Measurements from ENCODE around the gene TMEM219.
"Not testable (repeated sequence)": the region's sequence is repeated elsewhere in the genome, so short reads cannot be mapped to it uniquely, and the experiment has no call there.

The TMEM219 gene

DNA sequence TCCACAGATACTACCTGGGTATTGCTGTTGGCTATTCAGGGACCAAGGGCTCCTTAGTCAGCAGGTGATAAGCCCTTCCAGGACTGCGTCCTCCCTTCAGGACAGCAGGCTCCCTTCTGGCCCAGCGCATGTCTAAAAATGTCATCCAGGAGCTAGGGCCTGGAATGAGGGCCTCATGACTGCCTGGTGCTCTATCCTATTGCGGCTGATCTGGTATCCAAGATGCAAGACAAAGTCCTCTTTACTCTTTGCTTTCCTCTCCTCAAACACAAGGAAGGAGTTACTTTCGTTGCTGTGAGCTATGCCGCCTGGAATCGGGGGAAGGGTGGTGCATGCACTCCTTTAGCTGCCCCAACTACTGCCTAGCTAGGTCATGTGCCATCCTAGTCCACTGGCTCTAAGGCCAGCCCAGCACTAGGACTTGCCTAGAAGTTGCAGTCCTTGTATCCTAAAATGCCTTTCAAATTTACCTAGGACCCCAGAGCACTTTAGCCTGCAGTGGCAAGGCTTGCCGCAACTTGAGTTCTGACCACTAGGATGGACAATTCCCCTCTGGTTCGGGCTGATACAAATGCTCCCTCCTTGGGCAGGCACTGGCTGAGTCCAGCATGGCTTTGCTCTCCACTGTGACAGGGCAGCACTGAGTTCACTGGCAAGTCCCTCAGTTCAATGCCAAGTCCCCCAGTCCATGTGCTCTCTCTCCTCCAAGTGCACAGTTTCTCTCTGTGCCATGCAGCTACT lies 10.1 kb upstream of the TMEM219 start:
- no peak for DNase-seq (ENCODE audit: low read depth)

DNA sequence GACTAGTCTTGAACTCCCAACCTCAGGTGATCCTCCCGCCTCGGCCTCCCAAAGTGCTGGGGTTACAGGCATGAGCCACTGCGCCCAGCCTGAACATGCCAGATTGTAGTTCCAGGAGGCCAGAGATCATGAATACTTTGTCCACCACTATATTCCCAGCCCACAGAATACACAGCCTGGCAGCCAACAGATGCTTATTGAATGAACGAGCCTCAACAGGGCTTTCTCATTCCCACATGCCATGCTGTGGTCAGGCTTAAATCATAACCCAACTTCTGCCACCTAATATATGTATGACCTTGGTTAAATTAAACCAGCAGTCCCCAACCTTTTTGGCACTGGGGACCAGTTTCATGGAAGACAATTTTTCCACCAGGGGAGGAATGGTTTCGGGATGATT lies 3.1 kb upstream of the TMEM219 start:
- no peak for DNase-seq (ENCODE audit: low read depth)

GRCh38 chr16:29959293-29959692 lies 2.6 kb upstream of the TMEM219 start:
- no peak for DNase-seq (ENCODE audit: low read depth)

- DNase-seq (ENCODE audit: low read depth): not testable (repeated sequence)
These were observed 2.1 kb upstream of the TMEM219 start for GRCh38 chr16:29959821-29960220.

DNA sequence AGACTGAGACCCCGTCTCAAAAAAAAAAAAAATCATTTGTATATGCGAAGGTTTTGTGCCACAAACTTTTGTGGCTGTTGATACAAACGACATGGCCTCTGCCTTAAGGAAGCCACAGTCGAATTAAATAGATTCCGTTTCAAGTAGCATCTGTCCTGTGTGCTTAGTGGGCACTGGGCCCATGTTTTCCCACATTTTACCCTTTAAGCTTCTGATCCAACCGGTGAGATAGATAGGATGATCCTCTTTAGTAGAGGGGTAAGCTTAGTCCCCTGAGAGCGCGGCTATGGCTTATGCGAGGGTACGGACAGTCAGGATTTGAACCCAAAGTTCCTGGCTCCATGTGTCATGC lies 776 bp upstream of the TMEM219 start:
- DNase-seq (ENCODE audit: low read depth): no peak

DNA sequence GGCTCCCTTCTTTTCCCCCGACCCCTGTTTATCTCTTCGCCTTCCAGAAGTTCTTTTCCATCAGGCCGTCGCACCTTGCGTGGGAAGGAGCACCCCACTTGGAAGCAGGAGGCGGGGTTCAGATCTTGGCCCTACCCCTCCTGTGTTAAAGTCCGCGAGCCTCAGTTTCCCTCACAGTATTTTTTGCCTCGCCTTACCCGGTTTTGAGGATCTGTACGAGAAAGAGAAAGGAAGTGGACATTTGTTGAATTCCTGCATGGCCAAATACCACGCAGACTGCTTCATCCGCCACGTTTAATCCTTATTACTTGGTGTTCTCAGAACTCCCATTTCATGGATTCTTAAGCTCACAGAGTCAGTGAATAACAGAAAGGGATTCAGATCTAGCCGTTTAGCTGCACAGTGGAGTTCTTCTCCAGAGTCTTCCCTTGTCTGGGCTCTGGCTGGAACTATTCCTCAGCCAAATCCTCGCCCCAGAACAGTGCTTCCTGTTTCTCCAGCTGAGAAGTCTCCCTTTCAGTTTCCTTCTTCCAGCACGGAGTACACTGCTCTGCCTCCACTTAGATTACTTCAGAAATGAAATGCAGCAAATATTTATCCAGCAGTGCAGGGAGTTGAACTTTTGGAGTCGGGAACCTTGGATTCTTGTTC lies 590 bp downstream of the TMEM219 start:
- DNase-seq (ENCODE audit: low read depth): no peak

GRCh38 chr16:29963021-29963743 lies 1.3 kb downstream of the TMEM219 start:
- no peak for DNase-seq (ENCODE audit: low read depth)

GRCh38 chr16:29968205-29968604 lies 6.3 kb downstream of the TMEM219 start:
- no peak for DNase-seq (ENCODE audit: low read depth)

DNA sequence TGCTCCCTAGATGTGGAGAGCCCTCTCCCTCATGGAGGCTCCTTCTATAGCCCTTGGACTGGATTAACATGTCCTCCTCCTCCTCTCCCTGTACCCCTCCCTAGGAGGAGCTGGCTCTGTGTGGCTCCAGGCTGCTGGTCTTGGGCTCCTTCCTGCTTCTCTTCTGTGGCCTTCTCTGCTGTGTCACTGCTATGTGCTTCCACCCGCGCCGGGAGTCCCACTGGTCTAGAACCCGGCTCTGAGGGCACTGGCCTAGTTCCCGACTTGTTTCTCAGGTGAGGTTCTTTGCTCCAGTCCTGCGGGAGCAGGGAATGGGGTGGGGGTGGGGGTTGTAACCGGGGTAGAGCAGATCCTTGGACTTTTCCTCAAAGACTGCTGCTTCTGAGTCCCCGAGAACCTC lies 9.4 kb downstream of the TMEM219 start:
- DNase-seq (ENCODE audit: low read depth): no peak

GRCh38 chr16:29972500-29972899 lies 10.6 kb downstream of the TMEM219 start:
- DNase-seq (ENCODE audit: low read depth): no peak

- no peak for DNase-seq (ENCODE audit: low read depth)
These were observed 11.1 kb downstream of the TMEM219 start for GRCh38 chr16:29972992-29973383.

- DNase-seq (ENCODE audit: low read depth): peak; percentile 95
These were observed 11.7 kb downstream of the TMEM219 start, which contains the start of gene TAOK2 for GRCh38 chr16:29973384-29974246. TAOK2 (plus strand) TSS chr16:29973868; CDS start chr16:29977773, 3,905 bp downstream.

- DNase-seq (ENCODE audit: low read depth): no peak
These were observed 12.6 kb downstream of the TMEM219 start for GRCh38 chr16:29974291-29975133.

- no peak for DNase-seq (ENCODE audit: low read depth)
These were observed 13.3 kb downstream of the TMEM219 start for GRCh38 chr16:29975134-29975538.

- DNase-seq (ENCODE audit: low read depth): no peak
These were observed 14.1 kb downstream of the TMEM219 start for GRCh38 chr16:29975811-29976511.

DNA sequence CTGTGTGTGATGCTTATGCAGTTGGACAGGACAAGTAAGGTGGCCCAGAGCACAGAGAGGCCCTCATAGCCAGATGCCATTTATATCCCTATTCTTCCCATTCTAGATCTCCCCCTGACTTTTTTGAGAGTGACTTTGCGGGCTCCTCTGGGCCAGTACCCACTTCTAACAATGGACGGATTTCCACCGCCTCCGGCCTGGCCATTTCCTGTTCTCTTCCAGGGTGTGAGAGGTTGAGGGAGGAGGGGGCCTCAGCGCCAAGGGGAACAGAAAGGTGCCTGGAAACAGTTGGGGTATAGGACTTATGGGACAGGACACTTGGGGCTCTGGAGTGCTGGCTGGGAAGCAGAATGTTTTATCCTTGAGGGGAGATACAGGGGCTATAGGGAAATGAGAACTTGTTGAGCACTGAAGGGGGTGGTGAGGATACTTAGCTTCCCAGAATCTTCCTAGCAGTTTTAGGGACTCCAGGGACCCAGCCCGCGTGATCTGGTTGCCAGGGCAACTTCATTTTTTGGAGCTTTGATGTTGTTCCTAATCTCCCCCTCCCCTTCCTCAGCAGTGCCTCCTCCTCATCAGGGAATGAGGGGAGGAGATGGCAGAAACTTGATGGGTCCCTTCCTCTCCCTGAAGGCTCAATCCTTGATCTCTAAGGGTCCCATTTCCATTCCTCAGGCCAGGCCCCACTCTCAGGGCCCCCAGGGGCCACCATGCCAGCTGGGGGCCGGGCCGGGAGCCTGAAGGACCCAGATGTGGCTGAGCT lies 15.4 kb downstream of the TMEM219 start:
- DNase-seq (ENCODE audit: low read depth): no peak

- no peak for DNase-seq (ENCODE audit: low read depth)
These were observed 16.2 kb downstream of the TMEM219 start for GRCh38 chr16:29978081-29978480.

GRCh38 chr16:29978564-29979270 lies 16.8 kb downstream of the TMEM219 start:
- no peak for DNase-seq (ENCODE audit: low read depth)

Data from activated T-helper 9 cell treated with anti-CD3 and anti-CD28 coated beads, Interleukin-2, amount 50 U/mL, for 16 hours (primary cell).